ENCODE measurements around the gene C1orf56.
"Not testable (repeated sequence)": the region's sequence is repeated elsewhere in the genome, so short reads cannot be mapped to it uniquely, and the experiment has no call there.

Gene C1orf56

DNA sequence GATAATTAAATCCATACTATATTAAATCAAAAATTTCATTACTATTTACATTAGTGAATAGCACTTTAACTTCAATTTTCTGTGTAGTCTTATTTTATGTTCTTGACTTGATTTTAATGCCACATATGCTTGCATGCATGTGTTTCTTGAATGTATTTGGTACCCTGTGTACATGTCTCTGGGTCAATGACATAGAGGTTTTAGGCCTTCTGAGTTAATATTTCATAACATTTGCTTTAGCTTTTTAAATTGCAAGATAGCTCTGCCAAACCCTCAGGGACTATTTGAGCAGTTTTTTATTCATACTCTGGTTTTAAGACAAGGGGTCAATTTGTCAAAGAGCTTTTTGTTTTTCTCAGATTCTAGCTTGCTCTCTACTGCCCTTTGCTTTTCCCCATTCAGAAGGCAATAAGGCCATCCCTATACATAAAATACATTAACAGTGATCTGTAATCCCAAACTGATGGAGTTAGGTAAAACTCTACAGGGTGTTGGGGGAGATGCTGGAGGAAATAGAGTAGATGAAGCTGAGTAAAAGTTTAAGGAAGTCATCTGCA is 17.6 kb downstream of the C1orf56 start:
- DNase-seq: no peak

DNA sequence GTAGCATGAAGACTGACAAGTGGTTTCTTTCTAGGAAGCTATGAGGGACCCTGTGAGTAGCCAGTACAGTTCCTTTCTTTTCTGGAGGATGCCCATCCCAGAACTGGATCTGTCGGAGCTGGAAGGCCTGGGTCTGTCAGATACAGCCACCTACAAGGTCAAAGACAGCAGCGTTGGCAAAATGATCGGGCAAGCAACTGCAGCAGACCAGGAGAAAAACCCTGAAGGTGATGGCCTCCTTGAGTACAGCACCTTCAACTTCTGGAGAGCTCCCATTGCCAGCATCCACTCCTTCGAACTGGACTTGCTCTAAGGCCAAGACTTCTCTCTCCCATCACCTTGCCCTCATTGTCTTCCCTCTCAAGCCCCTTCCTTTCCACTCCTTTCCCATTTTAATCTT is 19.6 kb downstream of the C1orf56 start:
- DNase-seq: no peak

DNA sequence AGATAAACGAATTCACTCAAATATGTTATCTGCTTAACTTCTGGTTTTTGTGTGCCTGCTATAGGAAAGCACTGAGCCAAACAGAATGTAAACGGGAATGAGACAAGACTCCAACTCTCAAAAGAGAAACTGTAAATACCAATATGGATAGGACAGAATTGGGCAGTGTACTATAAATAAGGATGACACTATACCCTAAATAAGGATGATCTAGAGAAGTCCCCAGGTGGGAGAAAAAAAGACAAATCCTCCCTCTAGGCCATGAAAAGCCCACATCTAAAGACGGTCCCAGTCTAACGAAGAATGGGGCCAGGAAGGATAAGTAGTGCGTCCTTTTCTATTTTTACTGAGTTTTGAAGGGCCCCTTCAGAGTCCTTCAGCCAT is 21.5 kb downstream of the C1orf56 start:
- no peak for DNase-seq

DNA sequence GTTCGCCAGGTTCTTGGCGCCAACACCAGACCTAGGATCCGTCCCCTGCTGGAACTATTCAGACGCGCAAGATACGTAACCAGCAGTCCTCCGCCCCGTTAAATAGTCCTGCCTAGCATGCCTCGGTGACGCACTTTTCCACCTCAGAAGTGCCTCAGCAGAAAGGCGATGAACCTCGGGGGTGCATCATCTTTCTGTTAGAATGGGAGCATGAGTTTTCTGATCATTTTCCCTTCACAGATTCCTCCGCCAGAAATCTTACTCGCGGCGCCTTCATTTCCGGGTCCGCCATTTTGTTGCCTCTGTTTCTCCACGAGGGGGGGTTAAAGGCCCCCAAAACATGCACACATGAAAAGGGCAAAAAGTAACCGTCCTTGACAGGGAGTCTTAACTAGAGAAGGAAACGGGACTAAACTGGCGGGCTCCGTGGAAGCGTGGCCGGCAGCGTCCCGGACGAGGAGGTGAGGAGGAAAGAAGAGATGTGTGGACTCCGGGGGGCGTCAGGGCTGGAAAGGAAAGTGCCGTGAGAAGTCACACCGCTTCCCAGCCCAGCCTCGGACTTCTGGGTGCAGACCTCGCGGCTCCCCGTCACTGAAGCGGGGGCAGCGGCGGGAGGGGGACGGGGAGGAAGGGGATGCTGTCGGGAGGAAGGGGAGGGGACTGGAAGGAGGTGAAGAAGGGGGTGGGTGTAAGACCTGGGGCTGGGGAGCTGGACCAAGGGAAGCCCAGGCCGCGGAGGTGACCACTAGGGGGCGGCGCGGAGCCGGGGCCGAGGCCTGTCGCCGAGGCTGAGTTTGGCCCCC is 23.1 kb downstream of the C1orf56 start, which contains the start of gene GABPB2:
Gene GABPB2, plus strand, starts transcription at position 288 of the 803 bp plus-strand sequence. CDS start 17,429 bp downstream, outside the sequence.
- DNase-seq: peak; percentile 94

DNA sequence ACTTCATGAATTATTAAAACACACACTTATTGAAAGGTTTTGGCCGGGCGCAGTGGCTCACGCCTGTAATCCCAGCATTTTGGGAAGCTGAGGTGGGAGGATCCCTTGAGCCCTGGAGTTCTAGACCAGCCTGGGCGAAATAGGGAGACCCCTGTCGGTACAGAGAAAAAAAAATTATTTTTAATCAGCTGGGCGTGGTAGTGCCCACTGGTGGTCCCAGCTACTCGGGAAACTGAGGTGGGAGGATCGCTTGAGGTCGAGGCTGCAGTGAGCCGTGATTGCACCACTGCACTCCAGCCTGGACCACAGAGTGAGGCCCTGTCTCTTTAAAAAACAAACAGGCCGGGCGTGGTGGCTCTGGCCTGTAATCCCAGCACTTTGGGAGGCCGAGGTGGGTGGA is 24.7 kb downstream of the C1orf56 start:
- DNase-seq: no peak

DNA sequence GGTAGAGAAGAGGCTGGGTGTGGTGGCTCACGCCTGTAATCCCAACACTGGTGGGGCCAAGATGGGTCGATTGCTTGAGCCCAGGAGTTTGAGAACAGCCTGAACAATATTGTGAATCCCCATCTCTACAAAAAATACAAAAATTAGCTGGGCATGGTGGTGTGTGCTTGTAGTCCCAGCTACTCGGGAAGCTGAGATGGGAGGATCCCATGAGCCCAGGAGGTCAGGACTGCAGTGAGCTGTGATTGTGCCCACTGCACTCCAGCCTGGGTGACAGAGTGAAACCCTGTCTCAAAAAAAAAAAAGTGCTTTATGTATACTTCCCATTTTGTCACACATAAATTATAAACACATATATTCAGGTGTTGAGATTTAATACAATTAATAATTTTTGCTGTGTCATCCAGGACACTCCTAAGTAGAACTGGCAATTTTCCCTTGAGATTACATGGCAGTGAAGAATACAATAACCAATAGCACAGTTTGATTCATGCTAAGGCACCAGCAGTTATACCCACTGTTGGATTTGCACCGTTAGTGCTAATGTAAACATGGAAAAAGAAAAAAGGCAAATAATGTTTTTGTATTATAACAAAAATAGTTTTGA is 38.5 kb downstream of the C1orf56 start:
- no peak for DNase-seq

DNA sequence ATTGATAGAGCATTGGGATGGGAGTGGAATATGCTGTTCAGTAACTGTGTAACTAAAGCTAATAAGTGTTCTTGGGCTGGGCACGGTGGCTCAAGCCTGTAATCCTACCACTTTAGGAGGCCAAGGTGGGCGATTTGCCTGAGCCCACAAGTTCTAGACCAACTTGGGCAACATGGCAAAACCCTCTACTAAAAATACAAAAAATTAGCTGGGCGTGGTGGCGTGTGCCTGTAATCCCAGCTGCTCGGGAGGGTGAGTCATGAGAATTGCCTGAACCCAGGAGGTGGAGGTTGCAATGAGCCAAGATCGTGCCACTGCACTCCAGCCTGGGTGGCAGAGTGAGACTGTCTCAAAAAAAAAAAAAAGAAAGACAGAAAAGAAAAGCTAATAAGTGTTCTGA is 49.9 kb downstream of the C1orf56 start:
- DNase-seq: not testable (repeated sequence)

DNA sequence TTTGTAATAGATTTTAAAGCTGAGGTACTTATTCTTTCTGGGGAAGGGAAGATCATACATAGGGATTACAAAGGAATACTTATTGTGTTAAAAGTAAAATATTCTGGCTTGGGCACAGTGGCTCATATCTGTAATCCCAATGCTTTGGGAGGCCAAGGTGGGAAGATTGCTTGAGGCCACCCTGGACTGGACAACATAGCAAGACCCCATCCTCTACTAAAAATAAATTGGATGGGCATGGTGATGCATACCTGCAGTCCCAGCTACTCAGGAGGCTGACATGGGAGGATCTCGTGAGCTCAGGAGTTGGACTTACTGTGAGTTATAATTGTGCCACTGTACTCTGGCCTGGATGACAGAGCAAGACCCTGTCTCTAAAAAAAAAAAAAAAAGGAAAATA is 50.6 kb downstream of the C1orf56 start:
- no peak for DNase-seq

Measured in NCI-H1694 treated with DMSO at 0.1 percent for 48 hours (cell line).